Renal cortex interstitium (tissue), 11 donors: ENCODE results near the gene MED15. TPM values are rescaled to one million over a fixed set of nuclear protein-coding genes. Genes with fewer than 3 reads are reported as not detected.
"Not testable (repeated sequence)": the region's sequence is repeated elsewhere in the genome, so short reads cannot be mapped to it uniquely, and the experiment has no call there.

Source experiments
- DNase-seq, 11 donors: peaks; one replicate each; pipeline ENCODE4 v3.0.0-alpha.2; 2013; ENCODE audit warnings: low read depth in 9 of 11, low spot score in 4 of 11; ENCODE audit errors: extremely low read depth in 1 of 11
- polyA plus RNA-seq, 3 donors: library from polyadenylated mRNA; unstranded; fragments of 120-200 nt; gene quantifications; one replicate each; pipeline ENCODE4 v1.2.1, GENCODE V29; 2013; ENCODE audit not compliant: insufficient read length in 3 of 3

MED15 gene
- polyA plus RNA-seq, 3 donors, result 37.3 to 62.5 (median 49.0) TPM

- DNase-seq, result no peak
These were observed 7.6 kb upstream of the MED15 start for GRCh38 chr22:20499769-20500168.

- DNase-seq, result no peak
These were observed 3.6 kb upstream of the MED15 start for GRCh38 chr22:20503816-20504215.

- not testable (repeated sequence) for DNase-seq
These were observed 3.0 kb upstream of the MED15 start for GRCh38 chr22:20504293-20504922.

- no peak for DNase-seq
These were observed 712 bp upstream of the MED15 start for GRCh38 chr22:20506543-20507252.

GRCh38 chr22:20508067-20508755, 801 bp downstream of the MED15 start:
- not testable (repeated sequence) for DNase-seq

GRCh38 chr22:20508815-20509271, 1.4 kb downstream of the MED15 start:
- no peak for DNase-seq

- DNase-seq, result peak in 5 of 11 donors; percentile 39 to 69 (median 50)
These were observed 2.1 kb downstream of the MED15 start for GRCh38 chr22:20509344-20510047.

- DNase-seq, result no peak
These were observed 3.6 kb downstream of the MED15 start for GRCh38 chr22:20510811-20511577.

- DNase-seq, result no peak
These were observed 4.3 kb downstream of the MED15 start for GRCh38 chr22:20511578-20512229.

GRCh38 chr22:20514658-20515406, 7.4 kb downstream of the MED15 start:
- DNase-seq, result no peak

- no peak for DNase-seq
These were observed 9.0 kb downstream of the MED15 start for GRCh38 chr22:20516399-20516798.

GRCh38 chr22:20517422-20517821, 10.0 kb downstream of the MED15 start:
- no peak for DNase-seq

GRCh38 chr22:20517841-20518592, 10.6 kb downstream of the MED15 start:
- DNase-seq, result no peak

- DNase-seq, result no peak
These were observed 12.1 kb downstream of the MED15 start for GRCh38 chr22:20519558-20519957.

- no peak for DNase-seq
These were observed 12.7 kb downstream of the MED15 start for GRCh38 chr22:20520093-20520511.

GRCh38 chr22:20522134-20523004, 15.0 kb downstream of the MED15 start:
- DNase-seq, result no peak
